HG02884 (cell line): ENCODE results near the gene DNAJC5.
"Not testable (repeated sequence)": the region's sequence is repeated elsewhere in the genome, so short reads cannot be mapped to it uniquely, and the experiment has no call there.

ENCODE experiments used
- ATAC-seq: cut with Tn5 transposase; IDR thresholded peaks from one replicate; pipeline ENCODE4 v1.9.1; 2021; ENCODE audit warnings: mild to moderate bottlenecking, moderate library complexity; ENCODE audit not compliant: unreplicated experiment

DNAJC5 gene, protein sequence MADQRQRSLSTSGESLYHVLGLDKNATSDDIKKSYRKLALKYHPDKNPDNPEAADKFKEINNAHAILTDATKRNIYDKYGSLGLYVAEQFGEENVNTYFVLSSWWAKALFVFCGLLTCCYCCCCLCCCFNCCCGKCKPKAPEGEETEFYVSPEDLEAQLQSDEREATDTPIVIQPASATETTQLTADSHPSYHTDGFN

DNA sequence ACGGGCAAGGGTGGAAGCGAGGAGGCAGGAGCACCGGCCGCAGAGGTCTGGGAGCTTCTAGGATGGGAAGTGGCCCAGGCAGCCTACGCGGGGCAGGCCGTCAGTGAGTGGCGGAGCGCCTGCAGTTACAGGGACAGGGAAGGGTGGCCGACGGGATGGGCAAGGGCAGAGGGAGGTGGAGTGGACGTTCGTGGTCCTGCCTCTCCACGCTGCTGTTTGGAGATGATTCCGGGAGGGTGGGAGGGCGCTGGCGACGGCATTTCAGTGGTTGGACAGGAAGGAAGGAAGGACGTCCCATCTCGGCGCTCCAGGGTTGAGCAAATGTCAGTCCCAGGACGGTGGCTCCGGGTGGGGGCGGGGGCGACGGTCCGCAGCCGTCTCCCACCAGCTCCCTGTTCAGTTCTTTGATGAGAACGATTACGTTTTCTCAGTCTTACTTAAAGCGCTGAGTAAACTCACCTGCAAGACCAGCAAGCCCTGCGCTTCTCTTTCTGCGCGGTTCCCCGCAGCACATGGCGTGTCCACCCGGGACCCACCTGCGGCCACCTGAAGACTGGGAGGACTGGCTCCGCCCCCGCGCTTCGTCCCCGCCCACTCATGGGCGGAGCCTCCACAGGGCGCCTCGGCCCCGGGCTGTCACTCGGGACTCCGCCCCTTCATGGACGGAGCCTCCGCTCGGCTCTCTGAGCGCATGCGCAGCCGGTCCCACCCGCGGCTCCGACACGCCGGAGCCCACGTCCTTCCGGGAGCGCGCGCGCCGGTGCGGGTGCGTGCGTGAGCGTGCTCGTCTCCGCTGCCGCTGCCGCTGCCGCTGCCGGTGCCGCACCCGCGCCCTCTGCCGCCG lies at the start of gene DNAJC5:
Gene DNAJC5, plus strand, starts transcription at position 769 of the 844 bp plus-strand sequence. CDS start 33,220 bp downstream, outside the sequence.
- ATAC-seq = peak; percentile 84

DNA sequence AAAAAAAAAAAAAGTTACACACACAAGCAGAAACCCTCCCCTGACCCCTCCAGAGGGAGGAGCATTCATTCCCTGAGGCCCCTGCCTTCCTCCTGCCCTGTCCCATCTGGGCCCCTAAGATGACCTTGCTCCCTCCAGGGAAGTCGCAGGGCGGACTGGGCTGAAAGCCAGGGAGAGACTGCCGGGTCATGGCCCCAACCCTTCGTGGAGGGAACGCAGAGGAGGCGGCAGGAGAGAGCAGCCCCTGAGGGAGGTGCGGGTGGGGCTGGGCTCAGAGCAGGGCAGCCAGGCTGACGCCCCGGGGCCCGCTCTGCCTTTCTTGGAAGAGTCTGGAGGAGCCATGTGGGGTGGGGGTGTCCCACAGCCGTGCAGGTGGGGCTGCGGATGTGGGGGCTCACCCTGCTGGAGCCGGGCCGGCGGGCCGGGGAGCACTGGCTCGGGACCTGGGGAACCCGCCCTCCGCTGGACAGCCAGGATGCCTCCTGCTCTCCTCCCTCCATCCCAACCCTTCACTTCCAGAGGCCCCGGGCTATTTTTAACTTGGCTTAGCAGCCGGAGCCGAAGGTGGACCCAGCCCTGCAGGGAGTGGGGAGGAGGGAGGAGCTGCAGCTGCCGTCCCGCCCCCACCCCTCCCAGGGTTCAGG lies 48.7 kb upstream of the DNAJC5 start:
- no peak for ATAC-seq

DNA sequence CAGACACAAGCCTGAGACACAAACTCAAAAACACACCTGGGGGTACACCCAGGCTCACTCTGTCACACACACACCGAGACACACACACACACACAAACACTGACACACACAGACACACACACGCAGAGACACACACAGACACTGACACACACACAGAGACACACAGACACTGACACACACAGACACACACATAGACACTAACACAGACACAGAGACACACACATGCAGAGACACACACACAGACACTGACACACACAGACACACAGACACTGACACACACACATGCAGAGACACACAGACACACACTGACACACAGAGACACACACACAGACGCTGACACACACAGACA lies 48.1 kb upstream of the DNAJC5 start:
- no peak for ATAC-seq

DNA sequence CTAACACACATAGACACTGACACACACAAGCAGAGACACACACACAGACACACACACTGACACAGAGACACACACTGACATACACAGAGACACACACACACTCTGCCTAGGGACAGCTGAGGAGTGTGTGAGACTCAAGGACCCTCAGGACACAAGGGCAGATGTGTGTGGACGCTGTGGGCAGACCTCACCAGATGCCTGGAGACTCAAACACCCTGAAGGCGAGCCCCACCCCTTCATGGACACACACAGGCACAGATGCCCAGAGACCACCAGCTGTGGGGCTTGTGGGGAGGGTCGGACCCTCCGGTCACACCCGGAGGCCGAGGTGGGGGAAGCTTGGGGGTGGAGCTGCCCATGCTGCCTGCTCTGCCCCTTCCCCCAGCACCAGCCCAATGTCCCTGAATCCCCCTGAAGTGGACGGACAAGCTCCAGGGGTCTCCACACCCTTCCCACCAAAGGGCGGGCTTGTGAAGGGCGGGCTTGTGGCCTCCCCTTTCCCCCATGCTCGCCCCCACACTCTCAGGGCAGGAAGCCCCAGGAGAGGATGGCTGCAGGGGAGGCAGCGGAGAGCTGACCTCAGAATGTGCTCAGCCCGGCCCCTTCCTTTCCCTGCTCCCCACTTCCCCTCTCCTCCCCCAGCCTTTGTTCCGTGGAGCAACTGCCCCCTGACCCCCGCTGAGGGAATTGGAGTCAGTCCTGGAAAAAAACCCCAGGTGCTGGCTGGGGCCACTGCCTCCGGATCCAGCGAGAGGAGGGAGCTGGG lies 47.5 kb upstream of the DNAJC5 start:
- ATAC-seq = no peak

DNA sequence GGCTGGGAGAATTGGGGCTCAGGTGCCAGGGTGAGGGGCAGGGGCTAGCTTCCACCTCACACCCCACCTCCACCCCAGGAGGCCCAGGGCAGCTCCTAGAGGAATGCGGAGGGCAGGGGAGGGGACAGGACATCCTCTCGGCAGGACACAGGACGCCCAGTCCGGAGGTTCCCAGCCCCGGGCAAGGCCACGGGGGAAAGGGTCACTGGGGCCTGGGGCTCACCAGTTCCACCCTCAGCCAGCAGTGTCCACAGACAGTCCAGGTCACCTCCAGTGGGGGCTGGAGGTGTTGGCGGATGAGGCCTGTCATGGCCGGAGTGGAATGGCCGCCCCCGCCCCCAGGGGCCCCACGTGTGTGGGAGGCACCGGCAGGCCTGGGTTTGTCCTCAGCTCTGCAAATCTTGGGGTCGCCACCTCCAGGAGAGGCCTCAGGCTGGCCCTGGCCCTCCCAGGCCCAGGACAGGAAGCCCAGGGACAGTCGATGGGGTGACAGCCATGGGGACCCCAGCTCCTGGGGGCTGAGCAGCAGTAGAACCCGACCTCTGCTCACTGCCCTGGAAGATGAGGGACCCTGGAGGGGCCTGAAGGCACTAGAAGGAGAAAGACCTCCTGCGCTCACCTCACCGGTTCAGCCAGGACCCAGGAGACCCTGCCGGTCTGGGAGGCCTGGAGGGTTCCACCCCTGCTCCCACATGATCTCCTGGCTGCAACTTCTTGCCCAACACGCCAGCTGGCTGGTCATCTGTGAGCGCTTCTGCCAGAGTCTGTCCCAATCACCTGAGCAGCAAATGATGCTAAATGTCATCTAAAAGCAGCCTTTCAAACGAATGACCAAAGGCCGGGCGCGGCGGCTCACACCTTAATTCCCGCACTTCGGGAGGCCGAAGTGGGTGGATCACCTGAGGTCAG lies 46.7 kb upstream of the DNAJC5 start:
- ATAC-seq = no peak

DNA sequence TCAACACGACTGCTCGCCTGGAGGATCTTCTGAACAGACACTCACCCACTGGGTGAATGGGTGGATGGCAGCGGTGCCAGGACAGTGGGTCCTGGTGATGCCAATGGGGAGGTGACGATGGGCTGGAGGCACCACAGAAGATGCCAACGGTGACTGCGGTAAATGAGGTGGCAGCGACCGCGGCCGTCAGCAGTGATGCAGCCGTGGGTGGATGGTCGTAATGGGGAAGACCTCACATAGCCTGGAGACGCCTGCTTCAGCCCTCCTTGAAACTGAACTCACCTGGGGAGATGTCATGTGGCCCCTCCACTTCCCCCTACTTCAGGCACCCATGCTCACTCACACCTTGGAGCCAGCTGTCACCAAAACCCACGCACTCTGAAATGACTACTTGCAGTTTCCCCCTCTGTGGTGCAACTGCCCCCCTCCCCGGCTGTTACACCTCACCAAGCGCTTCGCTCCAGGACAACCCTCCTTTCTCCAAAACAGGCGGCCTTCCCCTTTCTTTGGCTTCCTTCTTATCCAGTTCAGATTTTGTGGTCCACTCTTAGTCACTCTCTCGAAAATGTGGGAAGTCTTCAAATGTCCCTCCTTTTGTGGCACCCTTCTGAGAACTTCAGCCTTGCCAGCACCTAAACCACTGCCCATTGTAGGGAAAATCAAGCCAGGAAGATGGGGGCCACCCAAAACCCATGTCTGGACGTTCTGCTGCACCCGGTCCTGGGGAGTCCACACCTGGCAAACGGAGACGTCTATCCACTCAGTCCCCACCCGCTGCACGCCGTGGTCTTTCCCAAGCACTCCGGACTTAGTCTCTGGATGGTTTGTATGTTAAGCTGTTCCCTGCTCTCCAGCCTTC lies 44.0 kb upstream of the DNAJC5 start:
- ATAC-seq = peak; percentile 72

DNA sequence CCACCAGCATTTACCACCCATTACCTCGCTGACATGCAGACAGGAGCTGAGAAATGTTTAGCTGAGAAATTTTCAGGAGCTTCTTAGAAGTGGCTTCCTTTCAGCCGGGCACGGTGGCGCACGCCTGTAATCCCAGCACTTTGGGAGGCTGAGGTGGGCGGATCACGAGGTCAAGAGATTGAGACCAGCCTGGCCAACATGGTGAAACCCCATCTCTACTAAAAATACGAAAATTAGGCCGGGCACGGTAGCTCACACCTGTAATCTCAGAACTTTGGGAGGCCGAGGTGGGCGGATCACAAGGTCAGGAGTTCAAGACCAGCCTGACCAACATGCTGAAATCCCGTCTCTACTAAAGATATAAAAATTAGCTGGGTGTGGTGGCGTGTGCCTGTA lies 43.4 kb upstream of the DNAJC5 start:
- not testable (repeated sequence) for ATAC-seq

DNA sequence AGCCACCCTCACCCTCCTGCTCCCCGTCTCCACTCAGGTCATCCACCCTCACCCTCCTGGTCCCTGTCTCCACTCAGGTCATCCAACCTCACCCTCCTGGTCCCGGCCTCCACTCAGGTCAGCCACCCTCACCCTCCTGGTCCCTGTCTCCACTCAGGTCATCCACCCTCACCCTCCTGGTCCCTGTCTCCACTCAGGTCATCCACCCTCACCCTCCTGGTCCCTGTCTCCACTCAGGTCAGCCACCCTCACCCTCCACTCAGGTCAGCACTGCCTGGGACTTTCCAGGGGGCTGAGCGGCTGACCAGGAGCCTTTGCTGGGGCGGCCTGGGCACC lies 41.2 kb upstream of the DNAJC5 start:
- not testable (repeated sequence) for ATAC-seq

DNA sequence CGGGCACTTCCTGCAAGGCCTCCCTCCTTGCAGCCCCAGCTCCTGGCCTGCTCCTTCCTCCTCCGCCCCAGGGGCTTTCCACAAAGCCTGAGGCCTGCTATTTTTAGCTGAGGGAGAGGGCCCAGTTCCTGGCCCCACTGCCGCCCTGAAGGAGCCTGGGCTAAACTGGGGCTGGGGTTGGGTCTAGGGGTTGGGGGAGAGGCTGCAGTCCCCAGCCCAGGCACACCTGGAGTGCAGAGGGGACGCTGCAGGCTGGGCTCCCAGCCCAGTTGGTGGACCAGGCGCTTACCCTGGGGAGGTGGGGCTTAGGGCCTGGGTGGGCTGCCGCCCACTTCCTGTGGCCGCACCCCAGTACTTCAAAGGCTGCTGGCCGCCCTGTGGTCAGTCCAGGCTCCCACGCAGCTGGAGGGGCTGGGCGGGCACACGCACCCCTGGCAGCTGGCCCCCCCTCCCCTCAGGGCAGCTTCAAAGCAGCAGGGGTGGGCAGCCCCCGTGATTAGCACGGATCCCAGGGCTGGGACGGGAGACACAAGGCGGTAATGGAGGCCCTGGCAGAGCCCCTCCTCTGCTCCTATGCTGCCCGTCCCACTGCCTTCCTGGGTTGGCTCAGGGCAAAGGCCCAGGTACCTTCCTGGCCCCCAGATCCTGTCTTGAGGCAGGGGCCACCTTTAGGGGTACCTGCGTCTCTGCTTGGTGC lies 40.7 kb upstream of the DNAJC5 start:
- no peak for ATAC-seq

DNA sequence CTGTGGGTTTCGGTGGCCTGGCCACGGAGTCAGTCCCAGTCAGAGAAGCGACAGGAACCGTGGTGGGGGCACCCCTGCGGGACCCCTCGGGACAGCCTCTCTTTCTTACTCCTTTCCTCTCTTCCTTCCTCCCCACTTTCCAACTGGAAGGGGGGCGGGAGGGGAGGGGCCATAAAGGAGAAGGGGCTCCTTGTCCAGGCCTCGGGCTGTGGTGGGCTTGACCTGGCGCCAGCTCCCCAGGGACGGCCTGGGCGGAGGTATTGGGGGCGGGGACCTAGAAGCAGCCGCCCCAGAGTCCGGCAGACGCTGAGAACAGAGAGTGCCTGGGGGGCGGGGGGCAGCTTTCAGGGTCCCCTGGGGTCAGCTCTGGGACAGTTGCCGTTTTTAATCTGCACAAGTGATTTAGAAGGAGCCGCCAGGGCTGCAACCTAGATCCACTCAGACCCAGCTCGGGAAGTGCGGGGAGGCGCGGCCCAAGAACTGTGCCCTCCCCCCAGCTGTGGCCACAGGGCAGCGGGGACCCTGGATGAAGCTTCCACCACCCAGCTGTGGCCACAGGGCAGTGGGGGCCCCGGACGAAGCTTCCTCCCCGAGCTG lies 40.1 kb upstream of the DNAJC5 start:
- no peak for ATAC-seq

DNA sequence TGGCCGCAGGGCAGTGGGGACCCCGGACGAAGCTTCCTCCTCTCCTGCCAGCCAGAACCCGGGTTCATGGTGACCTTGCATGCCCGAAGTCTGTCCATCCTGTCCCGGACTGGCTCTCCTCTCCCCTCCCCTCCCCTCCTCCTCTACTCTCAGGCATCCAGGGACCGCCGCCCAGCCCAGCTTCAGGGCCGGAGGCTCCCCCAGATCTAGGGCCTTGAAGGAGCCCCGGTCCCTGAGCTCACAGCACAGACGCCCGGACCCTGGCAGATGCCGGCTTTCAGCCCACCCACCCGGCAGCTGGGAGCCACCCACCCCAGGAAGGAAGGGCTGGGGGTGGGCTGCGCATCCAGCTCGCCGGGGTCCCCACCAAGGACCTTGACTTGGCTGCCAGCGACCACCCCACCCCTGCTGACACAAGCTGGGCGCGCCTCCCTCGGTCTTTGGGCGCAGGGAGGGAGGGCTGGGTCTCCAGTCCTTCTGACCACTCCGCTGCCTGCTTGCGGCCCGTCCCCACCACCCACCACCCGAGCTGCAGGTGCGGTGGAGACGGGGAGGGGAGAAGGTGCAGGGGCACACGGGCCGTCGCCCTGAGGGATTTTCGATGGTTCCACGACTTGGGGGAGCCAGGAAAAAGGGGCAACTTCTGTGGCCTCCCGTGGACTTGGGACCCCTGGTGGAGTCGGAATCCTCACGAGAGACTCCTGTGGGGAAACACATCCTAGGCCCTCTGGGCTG lies 39.4 kb upstream of the DNAJC5 start:
- no peak for ATAC-seq

DNA sequence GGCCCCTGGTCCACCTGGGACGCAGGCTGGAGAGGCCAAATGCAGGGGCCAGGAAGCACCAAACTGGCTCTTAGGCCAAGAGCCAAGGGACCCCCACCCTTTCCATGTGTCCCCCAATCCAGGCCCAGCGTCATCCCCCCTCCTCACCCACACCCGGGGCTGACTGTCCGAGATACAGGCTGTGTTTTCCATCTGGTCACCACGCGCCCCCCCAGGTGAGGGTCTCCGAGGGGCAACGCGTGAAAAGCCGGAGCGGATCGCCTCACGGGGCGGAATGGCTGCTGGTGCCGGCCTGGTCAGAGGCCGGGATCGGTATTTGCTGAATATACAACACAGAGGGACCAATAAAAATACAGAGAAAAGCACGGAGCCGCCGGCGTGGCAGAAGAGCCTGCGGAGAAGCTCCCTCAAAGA lies 38.8 kb upstream of the DNAJC5 start:
- ATAC-seq = no peak

DNA sequence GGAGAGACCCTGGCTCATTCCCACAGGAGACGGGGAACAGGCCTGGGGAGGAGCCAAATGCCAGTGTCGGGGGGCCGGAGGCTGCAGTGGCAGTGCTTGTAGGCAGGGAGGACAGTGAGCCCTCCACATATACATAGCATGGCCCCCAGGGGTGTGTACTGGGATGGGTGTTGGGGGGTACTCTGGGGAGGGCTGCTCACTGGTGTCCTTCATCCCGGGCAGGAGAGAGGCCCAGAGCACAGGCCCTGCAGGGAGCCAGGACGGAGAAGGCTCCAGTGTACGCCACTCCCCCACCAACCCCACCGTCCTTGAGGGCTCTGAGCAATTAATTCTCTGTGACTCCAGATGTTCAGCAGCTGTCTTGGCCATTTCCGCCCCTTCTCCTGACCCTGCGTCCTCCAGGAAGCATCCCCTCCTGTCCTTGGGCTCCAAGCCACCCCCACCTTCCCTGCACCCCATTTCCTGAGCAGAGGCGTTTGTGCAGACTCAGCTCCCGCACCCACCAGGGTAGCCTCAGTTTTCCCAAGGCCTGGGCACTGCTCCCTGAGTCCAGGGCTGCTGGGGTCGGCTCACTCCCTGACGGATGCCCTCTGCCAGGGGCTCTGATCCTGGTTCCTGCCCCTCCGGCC lies 37.0 kb upstream of the DNAJC5 start:
- ATAC-seq = no peak

DNA sequence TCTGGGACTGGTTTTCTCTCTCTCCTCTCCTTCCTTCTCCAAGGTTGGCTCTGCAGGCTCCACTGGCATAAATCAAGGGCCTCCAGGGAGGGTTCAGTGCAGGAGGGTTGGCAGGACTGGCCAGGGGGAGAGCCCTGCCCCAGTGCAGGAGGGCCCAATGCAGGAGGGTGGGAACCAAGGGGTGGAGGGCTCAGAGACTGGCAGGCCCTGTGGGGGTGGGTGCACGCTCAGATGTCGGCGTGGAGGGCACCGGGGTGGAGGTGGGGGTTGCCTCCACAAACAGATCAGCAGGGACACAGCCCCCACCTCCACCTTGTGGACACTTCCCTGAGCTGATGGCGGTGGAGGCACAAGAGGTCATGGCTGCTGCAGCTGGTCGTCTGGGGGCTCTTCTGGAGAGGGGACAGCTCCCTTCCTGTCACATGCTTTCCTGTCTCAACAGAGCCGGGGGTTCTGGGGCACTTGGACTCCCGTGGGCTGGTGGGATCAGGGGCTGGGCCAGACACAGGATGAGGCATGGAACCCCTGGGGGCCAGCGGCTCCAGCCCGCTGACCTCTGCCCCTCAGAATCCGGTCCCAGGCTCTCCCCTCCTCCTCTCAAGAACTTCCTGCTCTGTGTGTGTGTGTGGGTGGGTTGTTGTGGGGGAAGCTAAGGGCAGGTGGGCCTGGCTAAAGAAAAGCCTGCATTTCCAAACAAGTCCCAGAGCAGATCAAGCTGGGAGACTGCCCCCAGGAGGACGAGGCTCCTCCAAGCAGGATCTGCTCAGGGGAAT lies 36.3 kb upstream of the DNAJC5 start:
- ATAC-seq = no peak

DNA sequence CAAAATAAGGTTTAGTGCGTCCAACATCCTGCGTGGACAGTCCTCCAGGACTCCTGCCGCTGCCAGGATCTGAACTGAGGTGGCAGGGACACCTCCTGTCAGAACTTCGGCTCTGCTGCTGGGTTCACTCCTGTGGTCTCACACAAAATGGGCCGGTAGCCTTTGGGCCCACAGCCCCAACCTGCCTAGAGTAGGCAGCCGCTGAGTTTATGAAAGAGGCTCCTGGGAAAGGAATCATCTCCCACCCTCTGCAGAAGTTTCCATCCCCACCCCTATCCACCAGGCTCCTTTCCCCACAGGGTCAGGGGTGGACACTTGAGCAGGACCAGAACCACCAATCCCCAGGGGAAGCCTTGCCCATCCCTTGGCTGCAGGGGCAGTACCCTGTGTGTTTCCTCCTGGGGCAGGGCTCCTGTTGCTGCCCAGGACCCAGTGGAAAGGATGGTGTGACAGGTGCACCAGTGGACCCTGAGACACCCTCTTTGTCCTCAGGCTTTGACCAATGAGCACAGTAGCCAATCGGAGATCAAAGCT lies 35.7 kb upstream of the DNAJC5 start:
- no peak for ATAC-seq

DNA sequence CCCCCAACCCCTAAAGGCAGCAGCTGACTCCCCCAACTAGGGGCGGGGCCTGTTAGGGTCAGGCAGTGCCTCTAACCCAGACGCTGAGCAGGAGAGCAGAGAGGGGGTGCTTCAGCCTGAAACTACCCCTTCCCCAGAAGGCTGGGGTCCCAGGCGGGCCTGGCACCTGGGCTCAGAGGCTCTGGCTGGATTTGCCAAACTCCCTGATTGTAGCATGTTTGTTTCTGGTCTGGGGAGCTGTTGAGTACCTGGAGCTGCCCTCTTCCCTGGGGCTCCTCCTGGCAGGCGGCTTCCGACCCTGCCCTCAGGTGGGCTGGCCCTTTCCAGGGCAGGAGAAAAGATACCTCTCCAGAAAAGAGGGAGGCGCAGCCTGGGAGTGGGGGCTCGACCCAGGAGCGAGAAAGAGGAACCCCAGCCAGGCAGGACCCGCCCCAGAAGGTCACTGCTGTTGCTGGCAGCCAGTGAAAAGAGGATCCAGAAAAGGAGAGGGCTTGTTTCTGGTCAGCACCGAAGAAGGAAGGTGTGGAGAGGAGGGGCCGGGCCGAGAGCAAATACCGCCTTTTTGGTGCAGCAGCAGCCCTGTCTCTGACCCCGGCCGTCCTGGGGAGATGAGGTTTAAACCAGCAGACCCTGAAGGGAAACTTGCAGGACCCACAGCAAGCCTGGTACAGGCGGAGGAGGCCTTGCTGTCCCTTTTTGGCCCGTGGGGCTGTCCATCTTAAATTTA lies 34.4 kb upstream of the DNAJC5 start:
- ATAC-seq = no peak
